Coronary artery (tissue), 2 donors: Measurements from ENCODE around the gene RAB5IF.

Experiments
- DNase-seq: peaks from one replicate; pipeline ENCODE4 v3.0.0-alpha.2; 2017; ENCODE audit warnings: low spot score
- H3K27ac ChIP-seq, 2 donors: fragments of 200-600 bp; sonication (generic); one replicate each; pipeline ENCODE4 v1.5.1; 2016 to 2019
- H3K4me3 ChIP-seq: fragments of 200-600 bp; sonication (generic); 2 replicates; pipeline ENCODE4 v1.5.1; 2016; ENCODE audit warnings: mild to moderate bottlenecking, moderate library complexity
- CTCF ChIP-seq: fragments of 200-600 bp; sonication (generic); IDR thresholded peaks from one replicate; pipeline ENCODE4 v1.5.1; 2019; ENCODE audit warnings: antibody characterized with exemption

RAB5IF gene

GRCh38 chr20:36647196-36648121, 41.9 kb downstream of the RAB5IF start:
- no peak overlapping the region for H3K27ac ChIP-seq
- no peak overlapping the region for H3K4me3 ChIP-seq
- DNase-seq = no peak
- no peak for TF ChIP-seq CTCF

GRCh38 chr20:36653456-36653855, 47.9 kb downstream of the RAB5IF start:
- TF ChIP-seq CTCF = no peak
- DNase-seq = no peak
- no peak overlapping the region for H3K27ac ChIP-seq
- no peak overlapping the region for H3K4me3 ChIP-seq

- DNase-seq = no peak
- TF ChIP-seq CTCF = no peak
Measured at GRCh38 chr20:36654506-36654905, 48.9 kb downstream of the RAB5IF start.

GRCh38 chr20:36655004-36655403, 49.4 kb downstream of the RAB5IF start:
- Histone ChIP-seq H3K27ac (no peak overlapping the region), H3K4me3 (no peak overlapping the region)
- no peak for TF ChIP-seq CTCF
- no peak for DNase-seq

More at GRCh38 chr20:36654506-36654905, 48.9 kb downstream of the RAB5IF start:
- H3K4me3 ChIP-seq = no peak overlapping the region
- H3K27ac ChIP-seq = no peak overlapping the region

- no peak for TF ChIP-seq CTCF
- Histone ChIP-seq H3K4me3 (no peak overlapping the region), H3K27ac (no peak overlapping the region)
- no peak for DNase-seq
Measured at GRCh38 chr20:36656733-36657132, 51.2 kb downstream of the RAB5IF start.

- no peak overlapping the region for H3K4me3 ChIP-seq
- no peak for TF ChIP-seq CTCF
- no peak overlapping the region for H3K27ac ChIP-seq
- no peak for DNase-seq
Measured at GRCh38 chr20:36658300-36658699, 52.7 kb downstream of the RAB5IF start.
